K562 (cell line): Measurements from ENCODE around the gene KCP. TPM values are rescaled to one million over a fixed set of nuclear protein-coding genes. Genes with fewer than 3 reads are reported as not detected.

Experiments
- ATAC-seq: fragments of 200-7000 bp; cut with Tn5 transposase; 3 replicates; pipeline ENCODE4 v1.9.1; 2020; ENCODE audit warnings: moderate library complexity
- BruUV-seq: library from RNA; stranded (reverse); fragments of 400-500 nt; replicated peaks from 2 replicates; lab custom pipeline; 2021; lab: Mats Ljungman, UMichigan
- CTCF ChIA-PET: fragments of 300-600 bp; formaldehyde crosslinking; extraction: SDS; loops from one replicate; lab custom pipeline; 2021; ENCODE audit warnings: low intra/inter-chr PET ratio; lab: Yijun Ruan, JAX
- POLR2A ChIA-PET: fragments of 300-600, 350-650 bp; sonication (Branson Sonifier 250); formaldehyde crosslinking; extraction: SDS; loops from one replicate; lab custom pipeline; 2021; ENCODE audit warnings: antibody characterized with exemption, inconsistent platforms; lab: Yijun Ruan, JAX
- DNase-seq, 4 experiments: peaks; one replicate each; pipeline versions ENCODE4 v3.0.0 to v3.0.0-alpha.2; 2011 to 2018; ENCODE audit warnings: low spot score in 3 of 4, mixed read lengths in 3 of 4; ENCODE audit errors: extremely low read depth in 1 of 4
- FAIRE-seq: peaks from 2 replicates; lab custom pipeline; 2011; peaks lifted over from hg19 to GRCh38; lab: Jason Lieb, UNC
- H2AFZ ChIP-seq: 2 replicates; pipeline ENCODE4 v1.6.0; 2011; ENCODE audit warnings: low read depth, low read length, control low read depth, inconsistent platforms
- H3K27ac ChIP-seq: fragments of 200-600 bp; 3 replicates; pipeline ENCODE4 v1.8.0; 2011; ENCODE audit warnings: low read depth, mild to moderate bottlenecking, control low read depth, inconsistent platforms, low read length, moderate library complexity, mixed read lengths; ENCODE audit errors: extremely low read depth
- H3K27me3 ChIP-seq, 2 experiments: fragments of 300-600 bp in 1 of 2; 2 replicates in 1 of 2; 3 replicates in 1 of 2; pipeline versions ENCODE4 v1.6.0 to v1.8.0; 2011; ENCODE audit warnings: inconsistent platforms in 2 of 2, low read length in 2 of 2, mild to moderate bottlenecking in 1 of 2, mixed read lengths in 1 of 2, moderate library complexity in 1 of 2; ENCODE audit not compliant: control insufficient read depth in 2 of 2, insufficient read depth in 2 of 2
- H3K36me3 ChIP-seq: fragments of 300-600 bp; 3 replicates; pipeline ENCODE4 v1.8.0; 2011; ENCODE audit warnings: mild to moderate bottlenecking, low read length, inconsistent platforms; ENCODE audit not compliant: control insufficient read depth, insufficient read depth
- H3K4me1 ChIP-seq, 2 experiments: fragments of 200-600 bp in 1 of 2; replicated peaks in 1 of 2; 2 replicates in 1 of 2; 3 replicates in 1 of 2; pipeline versions ENCODE4 v1.5.1 to v1.8.0; 2011; ENCODE audit warnings: inconsistent platforms in 2 of 2, low read length in 2 of 2, mild to moderate bottlenecking in 1 of 2, mixed read lengths in 1 of 2, moderate library complexity in 1 of 2; ENCODE audit not compliant: control insufficient read depth in 2 of 2, insufficient read depth in 2 of 2
- H3K4me2 ChIP-seq: 2 replicates; pipeline ENCODE4 v1.6.1; 2011; ENCODE audit warnings: low read length, control low read depth, inconsistent platforms, mixed read lengths; ENCODE audit not compliant: insufficient read depth
- H3K4me3 ChIP-seq: fragments of 200-600 bp; sonication (generic), shearing (Covaris generic); 2 replicates; pipeline ENCODE4 v1.5.1; 2016; ENCODE audit warnings: control low read depth, inconsistent platforms
- H3K79me2 ChIP-seq: fragments of 200-600 bp; 3 replicates; pipeline ENCODE4 v1.8.0; 2011; ENCODE audit warnings: low read length, inconsistent platforms; ENCODE audit not compliant: control insufficient read depth, insufficient read depth
- H3K9ac ChIP-seq, 2 experiments: 2 replicates each; pipeline versions ENCODE4 v1.6.0 to v1.6.1; 2011; ENCODE audit warnings: low read depth in 2 of 2, low read length in 2 of 2, control low read depth in 1 of 2, inconsistent platforms in 1 of 2, mild to moderate bottlenecking in 1 of 2, mixed read lengths in 1 of 2; ENCODE audit not compliant: insufficient read depth in 1 of 2
- H3K9me1 ChIP-seq: one replicate; pipeline ENCODE4 v1.6.0; 2011; ENCODE audit warnings: inconsistent platforms, mild to moderate bottlenecking, low read length, moderate library complexity; ENCODE audit not compliant: control insufficient read depth, insufficient read depth
- H3K9me3 ChIP-seq: replicated peaks from 2 replicates; pipeline ENCODE4 v1.5.1; 2011; ENCODE audit warnings: low read depth, low read length, inconsistent platforms; ENCODE audit not compliant: control insufficient read depth, insufficient read depth
- H4K20me1 ChIP-seq: replicated peaks from 2 replicates; pipeline ENCODE4 v1.6.1; 2011; ENCODE audit warnings: low read length, inconsistent platforms, mixed read lengths; ENCODE audit not compliant: control insufficient read depth, insufficient read depth
- ATF7 ChIP-seq: fragments of 450-650 bp; IDR thresholded peaks from 2 replicates; pipeline ENCODE4 v1.7.1; 2014; ENCODE audit warnings: mild to moderate bottlenecking, moderate library complexity
- BCL6 ChIP-seq: fragments of 250-450 bp; sonication (Bioruptor Pico); IDR thresholded peaks from 2 replicates; pipeline ENCODE4 v1.4.0; 2020
- CEBPG ChIP-seq, 3 experiments: fragments of 200-800 bp in 1 of 3; sonication (Bioruptor generic) in 1 of 3; sonication (generic) in 1 of 3; formaldehyde crosslinking in 1 of 3; IDR thresholded peaks in 2 of 3; conservative IDR thresholded peaks in 1 of 3; 2 replicates each; pipeline versions ENCODE4 v1.6.1 to v1.8.0; 2016 to 2022; ENCODE audit warnings: missing compliant biosample characterization in 2 of 3, missing genetic modification characterization in 2 of 3, mild to moderate bottlenecking in 1 of 3, missing genetic modification reagents in 1 of 3
- DACH1 ChIP-seq: fragments of 450-650 bp; IDR thresholded peaks from 2 replicates; pipeline ENCODE4 v1.6.1; 2018; ENCODE audit not compliant: partially characterized antibody
- FOXK1 ChIP-seq: sonication (generic); formaldehyde crosslinking; IDR thresholded peaks from 2 replicates; pipeline ENCODE4 v1.8.0; 2022; ENCODE audit warnings: missing genetic modification reagents, mild to moderate bottlenecking, borderline replicate concordance
- FOXK2 ChIP-seq, 2 experiments: fragments of 450-650 bp; IDR thresholded peaks in 1 of 2; conservative IDR thresholded peaks in 1 of 2; 2 replicates each; pipeline ENCODE4 v1.6.1; 2016; ENCODE audit warnings: low read depth in 2 of 2, mild to moderate bottlenecking in 1 of 2
- FOXM1 ChIP-seq, 2 experiments: fragments of 450-650 bp in 1 of 2; sonication (generic) in 1 of 2; formaldehyde crosslinking in 1 of 2; IDR thresholded peaks; 2 replicates each; pipeline versions ENCODE4 v1.6.1 to v1.9.0; 2017 to 2022; ENCODE audit warnings: low read depth in 2 of 2, mild to moderate bottlenecking in 2 of 2, missing genetic modification reagents in 1 of 2, moderate library complexity in 1 of 2
- GABPA ChIP-seq: fragments of 200-800 bp; sonication (Bioruptor generic); conservative IDR thresholded peaks from 2 replicates; pipeline ENCODE4 v1.6.1; 2016; ENCODE audit warnings: low read depth, missing genetic modification characterization, missing compliant biosample characterization
- GTF2A2 ChIP-seq: IDR thresholded peaks from 2 replicates; pipeline ENCODE4 v1.6.1; 2016; ENCODE audit warnings: mild to moderate bottlenecking, missing genetic modification characterization, missing compliant biosample characterization
- HOMEZ ChIP-seq: fragments of 250-450 bp; sonication (Bioruptor Pico); IDR thresholded peaks from 2 replicates; pipeline ENCODE4 v1.4.0; 2020; ENCODE audit warnings: mild to moderate bottlenecking, moderate library complexity
- MAFF ChIP-seq: IDR thresholded peaks from 2 replicates; pipeline ENCODE4 v1.6.1; 2012; ENCODE audit warnings: low read length, improper control_type of control experiment
- MAZ ChIP-seq, 2 experiments: fragments of 450-650 bp in 1 of 2; sonication (generic) in 1 of 2; formaldehyde crosslinking; IDR thresholded peaks in 1 of 2; conservative IDR thresholded peaks in 1 of 2; 2 replicates each; pipeline versions ENCODE4 v1.4.0 to v1.5.0; 2020; ENCODE audit warnings: mild to moderate bottlenecking in 1 of 2, missing genetic modification reagents in 1 of 2
- PATZ1 ChIP-seq: fragments of 250-450 bp; sonication (Bioruptor Pico); IDR thresholded peaks from 2 replicates; pipeline ENCODE4 v1.5.0; 2020; ENCODE audit warnings: mild to moderate bottlenecking, borderline replicate concordance
- PHB2 ChIP-seq: fragments of 450-650 bp; IDR thresholded peaks from 2 replicates; pipeline ENCODE4 v1.6.1; 2017; ENCODE audit warnings: low read depth
- SMAD3 ChIP-seq: fragments of 450-650 bp; formaldehyde crosslinking; conservative IDR thresholded peaks from 2 replicates; pipeline ENCODE4 v1.4.0; 2020; ENCODE audit warnings: mild to moderate bottlenecking
- ZNF280B ChIP-seq: fragments of 250-450 bp; sonication (Bioruptor Pico); IDR thresholded peaks from 2 replicates; pipeline ENCODE4 v1.5.1; 2021; ENCODE audit warnings: mild to moderate bottlenecking
- WGBS: fragments of 100-300 bp; shearing (Covaris generic); methylation state at CpG from one replicate; pipeline ENCODE4 v1.1.6; 2016; ENCODE audit warnings: low coverage, mixed read lengths; ENCODE audit not compliant: insufficient coverage; ENCODE audit errors: missing lambda C conversion rate; 5-methylcytosine and 5-hydroxymethylcytosine counted together
- in situ Hi-C: fragments of 300-500 bp; cut with MboI; formaldehyde crosslinking; loops from 4 replicates; pipeline ENCODE4 v1.15.0; 2018; ENCODE audit warnings: inconsistent platforms, mixed read lengths
- intact Hi-C: fragments of 100-400 bp; cut with micrococcal nuclease; formaldehyde crosslinking; loops from 2 replicates; pipeline ENCODE4 v1.14.2; 2022
- polyA plus RNA-seq, 8 experiments: library from polyadenylated mRNA; depleted of rRNA in 4 of 8; stranded (reverse) in 5 of 8; unstranded in 3 of 8; fragments of >200 nt; fragmentation: Nextera tagmentation in 2 of 8; fragmentation: Illumina TruSeq in 1 of 8; extraction: Ambion mirVana in 2 of 8; extraction: Trizol in 1 of 8; gene quantifications; 2 replicates each; pipeline versions ENCODE4 v1.2.1 to v1.2.3, GENCODE V29; 2011 to 2014; ENCODE audit warnings: inconsistent platforms in 1 of 8, missing spikeins in 1 of 8
- total RNA-seq, 7 experiments: library from RNA; depleted of rRNA in 6 of 7; stranded (reverse); fragments of >200 nt in 6 of 7; fragmentation: Illumina TruSeq in 2 of 7; extraction: Trizol in 2 of 7; gene quantifications; 2 replicates each; pipeline versions ENCODE4 v1.2.1 to v1.2.3, GENCODE V29; 2011 to 2021; ENCODE audit warnings: low replicate concordance in 1 of 7

Gene KCP
- total and polyA plus RNA-seq, 9 of the 15 experiments (the other 6 are each of a cell fraction or from before 2014, with no cell fraction given) = 0.06 to 0.17 (median 0.12) TPM; not detected in 3

GRCh38 chr7:128892521-128893250 is 17.8 kb downstream of the KCP start:
- 13% methylated on average over 13 of the region's 13 CpGs for WGBS
- H3K9me1 ChIP-seq = no peaks in the 10 kb centered on the region
- no peak overlapping the region for H3K4me3 ChIP-seq
- no peak for FAIRE-seq
- CTCF ChIA-PET = no interaction called here
- no peak for ATAC-seq
- H2AFZ ChIP-seq = no peak overlapping the region
- no TSS peak for BruUV-seq
- in situ Hi-C loops = no loop called here
- DNase-seq = no peak
- no peak overlapping the region for H3K27ac ChIP-seq
- no peak overlapping the region for H3K4me2 ChIP-seq
- peaks cover 4% of the 10 kb centered on the region for H3K9me3 ChIP-seq
- peaks cover 0 to 43% of the 10 kb centered on the region in 2 experiments; a peak in 2 of 5 replicates for H3K4me1 ChIP-seq
- intact Hi-C loops = no loop called here
- 0 out of 4 replicates have a peak overlapping the region, but pooled peaks of 1 of the 2 experiments have one; percentile 22 for H3K9ac ChIP-seq
- no peaks in the 10 kb centered on the region; the same call in 1 of the 2 replicates for H4K20me1 ChIP-seq
- H3K27me3 ChIP-seq = peaks cover 14 to 47% of the 10 kb centered on the region in 2 experiments
- TF ChIP-seq ZNF280B (CRISPR knock-in tag) = no peak
- no peak for TF ChIP-seq GTF2A2 (tag)
- TF ChIP-seq MAZ (CRISPR knock-in tag; conservative IDR thresholded peaks at IDR 0.05 in 1 of 2, IDR thresholded peaks at IDR 0.05 in 1 of 2) = no peak
- TF ChIP-seq MAFF = no peak
- TF ChIP-seq CEBPG (CRISPR knock-in tag; IDR thresholded peaks at IDR 0.05) = no peak
- no peak for TF ChIP-seq CEBPG (tag; conservative IDR thresholded peaks at IDR 0.05 in 1 of 2, IDR thresholded peaks at IDR 0.05 in 1 of 2)
- no peak for TF ChIP-seq ATF7
- no peak for TF ChIP-seq PATZ1
- no peak for TF ChIP-seq PHB2
- TF ChIP-seq GABPA (tag) = no peak
- TF ChIP-seq FOXM1 (IDR thresholded peaks at IDR 0.05; ENCODE audit: low read depth) = no peak
- TF ChIP-seq FOXM1 (CRISPR knock-in tag; IDR thresholded peaks at IDR 0.05; ENCODE audit: low read depth) = no peak
- no peak for TF ChIP-seq BCL6
- TF ChIP-seq SMAD3 = no peak
- TF ChIP-seq FOXK2 (conservative IDR thresholded peaks at IDR 0.05 in 1 of 2, IDR thresholded peaks at IDR 0.05 in 1 of 2; ENCODE audit: low read depth in 2 of 2) = no peak
- no peak for TF ChIP-seq HOMEZ
- TF ChIP-seq DACH1 = no peak
- no peak for TF ChIP-seq FOXK1 (CRISPR knock-in tag)
- POLR2A ChIA-PET = no interaction called here
- no peaks in the 10 kb centered on the region for H3K36me3 ChIP-seq
- no peaks in the 10 kb centered on the region for H3K79me2 ChIP-seq
